ENCODE measurements around the gene RELT.
"Not testable (repeated sequence)": the region's sequence is repeated elsewhere in the genome, so short reads cannot be mapped to it uniquely, and the experiment has no call there.

Gene RELT

GRCh38 chr11:73404506-73405145 is 28.4 kb downstream of the RELT start:
- DNase-seq = no peak

DNA sequence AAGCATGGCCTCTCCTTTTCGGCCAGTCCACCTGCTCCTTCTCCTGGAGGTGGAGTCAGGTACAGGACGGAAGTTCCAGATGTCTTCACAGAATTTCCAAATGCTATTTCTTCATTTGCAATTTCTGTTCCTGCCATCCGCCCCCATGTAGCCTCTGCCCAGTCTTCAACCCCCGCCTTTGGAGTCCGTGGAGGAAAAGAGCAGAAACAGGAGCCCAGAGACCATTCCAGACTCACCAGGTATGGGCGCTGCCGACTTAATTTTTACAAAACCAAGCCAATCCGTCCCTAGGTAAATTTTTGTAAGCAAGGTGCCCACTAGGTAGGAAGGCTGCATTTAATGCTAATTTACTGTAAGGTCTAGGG is 28.9 kb downstream of the RELT start:
- no peak for DNase-seq

DNA sequence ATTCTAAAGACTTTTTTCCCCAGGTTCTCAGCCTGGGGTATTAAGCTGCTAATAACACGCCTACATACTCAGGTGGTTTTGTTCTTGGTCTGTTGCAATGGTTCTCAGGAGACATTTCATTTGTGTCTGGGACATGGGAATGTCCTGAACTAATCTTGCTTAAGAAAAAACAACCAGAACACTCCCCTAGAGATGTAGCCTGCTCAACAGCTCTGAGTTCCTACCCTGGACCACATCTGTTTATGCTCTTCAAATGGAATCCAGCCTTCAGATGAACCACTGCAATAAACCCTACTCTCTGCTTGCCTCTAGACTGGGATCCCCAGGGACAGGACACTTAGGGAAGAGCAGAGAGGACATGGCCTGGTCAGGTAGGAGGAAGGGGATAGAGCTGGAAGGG is 29.9 kb downstream of the RELT start:
- no peak for DNase-seq

DNA sequence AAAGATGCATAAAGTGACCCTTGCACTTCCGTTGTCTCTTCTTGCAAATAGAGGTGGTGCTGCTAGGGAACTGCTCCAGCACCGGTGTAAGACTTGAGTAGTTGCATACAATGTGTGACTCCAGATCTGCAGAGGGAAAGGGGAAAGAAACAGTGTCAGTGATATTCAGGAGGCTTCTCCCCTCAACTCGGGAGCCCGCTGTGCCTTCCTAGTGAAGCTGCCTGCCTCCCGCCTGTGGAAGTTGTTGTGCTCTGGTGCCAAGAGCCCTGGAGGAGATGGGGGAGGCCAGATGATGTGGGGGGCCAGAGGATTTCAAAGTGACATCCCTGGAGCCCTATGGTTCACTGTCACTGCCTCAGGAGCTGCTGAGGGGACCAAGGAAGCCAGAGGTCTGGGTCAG is 30.4 kb downstream of the RELT start:
- no peak for DNase-seq

GRCh38 chr11:73409431-73409830 is 33.2 kb downstream of the RELT start:
- no peak for DNase-seq

GRCh38 chr11:73410627-73411026 is 34.4 kb downstream of the RELT start:
- DNase-seq = no peak

GRCh38 chr11:73411031-73411430 is 34.8 kb downstream of the RELT start:
- no peak for DNase-seq

DNA sequence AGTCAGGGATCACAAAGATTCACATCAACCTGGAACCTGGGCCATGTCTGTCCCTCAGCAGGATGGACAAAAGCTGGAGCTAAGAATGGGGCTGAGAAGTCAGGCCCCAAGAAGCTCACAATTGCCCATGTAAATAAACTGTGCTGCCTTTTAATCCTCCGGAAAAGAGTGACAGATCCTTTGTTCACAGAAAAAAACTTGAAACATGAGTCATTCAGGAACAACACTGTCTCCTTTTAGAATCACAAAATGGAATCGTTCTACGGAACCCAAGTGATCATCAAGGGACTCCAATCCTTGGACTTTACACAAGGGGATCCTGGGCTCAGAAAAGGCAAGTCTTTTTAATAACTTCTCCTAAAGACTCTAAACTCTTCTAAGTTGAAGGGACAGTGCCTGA is 36.1 kb downstream of the RELT start:
- no peak for DNase-seq

- no peak for DNase-seq
Measured at GRCh38 chr11:73413256-73413655, 37.1 kb downstream of the RELT start.

DNA sequence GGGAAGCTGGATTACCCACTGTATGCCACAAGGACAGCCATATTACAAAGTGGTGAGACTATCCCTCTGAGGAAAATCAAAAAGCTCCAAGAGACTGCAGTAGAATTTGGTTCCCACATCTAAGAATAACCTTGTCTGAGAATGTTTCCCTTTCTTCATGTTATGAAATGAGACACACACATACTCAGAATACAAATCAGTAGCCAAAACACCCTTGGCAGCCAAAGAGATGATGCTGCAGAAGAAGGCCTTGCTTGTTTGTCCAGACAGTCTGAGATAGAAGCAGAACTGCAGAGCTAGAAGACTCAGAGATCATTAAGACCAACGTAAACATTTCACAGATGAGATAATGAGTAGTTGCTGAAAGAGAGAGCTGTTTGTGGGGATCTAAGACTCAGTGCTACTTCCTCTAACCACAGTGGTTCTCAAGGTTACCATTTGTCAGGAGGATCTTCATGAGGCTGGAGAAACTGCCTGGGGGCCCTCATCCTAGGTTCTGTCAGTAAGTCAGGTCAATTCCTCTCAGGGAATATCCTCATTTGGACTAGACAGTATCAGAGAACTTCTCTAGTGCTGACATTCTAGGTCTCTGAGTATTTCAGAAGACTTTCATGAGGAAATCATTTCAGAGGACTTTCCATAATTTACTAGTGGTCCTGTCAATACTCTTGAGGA is 38.9 kb downstream of the RELT start:
- no peak for DNase-seq

- no peak for DNase-seq
Measured at GRCh38 chr11:73415854-73416615, 39.8 kb downstream of the RELT start.

DNA sequence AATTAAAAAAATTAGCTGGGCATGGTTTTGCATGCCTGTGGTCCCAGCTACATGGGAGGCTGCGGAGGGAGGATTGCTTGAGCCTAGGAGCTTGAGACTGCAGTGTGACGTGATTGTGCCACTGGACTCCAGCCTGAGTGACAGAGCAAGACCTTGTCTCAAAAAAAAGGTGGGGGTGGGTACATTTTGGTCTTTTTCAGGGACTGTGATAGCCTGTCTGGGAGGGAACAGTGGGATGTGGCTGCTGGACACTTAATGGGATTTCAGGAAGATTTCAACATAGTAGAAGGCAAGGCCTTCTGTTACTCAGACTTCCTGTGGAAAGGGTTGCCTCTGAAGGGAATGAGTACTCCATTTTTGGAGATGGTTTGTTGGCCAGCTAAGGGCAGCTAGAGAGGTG is 40.6 kb downstream of the RELT start:
- DNase-seq = no peak

DNA sequence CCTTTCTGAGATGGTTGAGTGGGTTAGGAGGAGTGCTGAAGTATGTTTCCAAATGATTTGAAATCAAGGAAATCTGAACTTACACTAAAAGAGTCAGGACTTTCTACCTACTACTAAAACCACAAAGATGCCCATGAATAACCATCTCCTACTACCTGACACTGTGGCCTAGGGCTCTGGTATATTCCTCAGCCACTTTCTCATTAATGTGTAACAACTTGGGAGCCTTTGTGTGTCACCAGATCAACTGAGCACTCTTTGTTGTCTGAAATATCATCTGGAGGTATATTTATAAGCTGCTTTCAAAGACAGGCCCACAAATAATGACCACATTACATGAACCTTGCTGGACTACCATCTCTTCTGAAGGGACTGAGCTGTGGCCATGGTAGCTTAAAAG is 43.9 kb downstream of the RELT start:
- no peak for DNase-seq

- DNase-seq = no peak
Measured at GRCh38 chr11:73422886-73423285, 46.7 kb downstream of the RELT start.

DNA sequence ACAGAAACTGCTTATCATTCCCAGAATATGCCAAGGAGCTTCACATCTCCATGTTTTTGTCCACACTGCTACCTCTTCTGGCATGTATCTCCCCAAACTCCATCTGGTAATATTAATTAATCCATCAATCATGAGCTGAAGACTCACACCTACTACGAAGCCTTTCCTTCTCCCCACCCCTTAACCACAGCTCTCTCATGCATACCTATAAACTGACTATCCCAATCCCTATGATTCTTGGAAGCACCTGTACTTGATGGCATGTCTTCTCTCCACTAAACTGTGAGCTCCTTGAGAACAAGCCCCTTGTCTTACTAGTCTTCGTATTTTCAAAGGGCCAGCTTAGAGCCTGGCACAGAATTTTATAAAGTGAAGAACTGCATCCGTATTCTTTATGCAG is 47.3 kb downstream of the RELT start:
- no peak for DNase-seq

GRCh38 chr11:73425108-73425507 is 48.9 kb downstream of the RELT start:
- DNase-seq = no peak

DNA sequence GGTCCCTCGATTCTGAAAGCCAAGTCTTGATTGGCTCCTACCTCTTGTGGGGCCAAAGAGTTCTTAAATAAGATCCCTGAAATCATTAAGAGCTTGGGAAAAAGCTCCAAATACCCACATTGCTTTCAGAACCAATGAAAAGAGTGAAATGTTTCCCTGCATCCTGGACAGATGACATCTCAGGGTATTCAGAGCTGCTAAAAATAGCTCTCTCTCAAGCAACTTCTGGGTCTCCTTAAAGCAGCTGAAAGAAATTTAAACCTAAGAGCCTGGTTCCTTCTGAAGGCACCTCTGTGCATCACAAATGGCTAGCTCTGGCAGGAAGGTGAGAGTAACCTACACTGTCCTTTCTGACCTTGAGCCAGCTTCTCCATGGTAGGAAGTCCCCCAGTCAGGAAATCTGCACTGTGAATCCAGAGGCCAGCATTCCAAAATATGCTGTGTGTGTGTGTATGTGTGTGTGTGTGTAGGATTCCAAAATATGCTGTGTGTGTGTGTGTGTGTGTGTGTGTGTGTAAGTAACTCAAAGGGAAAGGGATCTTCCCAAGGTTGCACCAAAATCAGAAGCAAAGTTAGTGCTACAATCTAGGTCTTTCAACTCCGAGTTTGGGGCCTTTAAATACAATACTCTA is 50.1 kb downstream of the RELT start:
- DNase-seq = no peak

DNA sequence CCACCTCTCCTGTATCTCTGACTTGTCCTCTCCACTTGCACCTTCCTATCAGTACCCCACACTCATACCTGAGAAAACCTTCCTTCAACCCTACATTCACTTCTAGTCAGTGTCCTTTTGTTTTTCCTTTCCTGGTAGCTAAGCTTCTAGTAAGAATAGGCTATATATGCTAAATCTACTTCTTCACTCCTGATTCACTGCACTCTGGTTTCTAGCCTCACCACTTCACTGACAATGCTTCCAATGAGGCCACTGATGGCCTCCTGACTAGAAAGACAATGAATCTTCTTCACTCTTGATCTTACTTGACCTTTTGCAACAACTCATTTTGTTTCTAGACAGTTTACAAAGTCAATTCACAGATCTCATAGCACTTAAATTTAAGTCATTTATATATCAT is 52.0 kb downstream of the RELT start:
- DNase-seq = no peak

GRCh38 chr11:73428699-73429098 is 52.5 kb downstream of the RELT start:
- DNase-seq = no peak

GRCh38 chr11:73429121-73429750 is 53.0 kb downstream of the RELT start:
- no peak for DNase-seq

DNA sequence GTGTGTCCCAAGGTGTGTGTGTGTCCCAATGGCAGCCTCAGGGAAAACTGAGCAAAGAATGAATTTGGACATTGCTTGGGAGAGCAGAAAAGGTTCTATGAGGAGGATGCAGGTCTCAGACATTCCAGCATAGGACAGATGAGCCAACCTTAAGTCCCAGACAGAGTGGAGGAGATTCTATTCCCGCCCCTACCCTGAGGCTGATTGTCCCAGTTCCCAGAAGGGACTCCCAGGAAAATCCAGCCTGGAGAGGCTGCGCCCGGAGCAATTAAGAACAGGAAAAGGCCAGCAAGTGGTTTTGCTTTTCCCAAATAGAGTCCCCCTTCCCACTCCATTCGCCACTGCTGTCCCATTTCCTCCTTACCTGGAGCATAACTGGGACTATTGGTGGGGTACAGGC is 54.1 kb downstream of the RELT start:
- no peak for DNase-seq

DNA sequence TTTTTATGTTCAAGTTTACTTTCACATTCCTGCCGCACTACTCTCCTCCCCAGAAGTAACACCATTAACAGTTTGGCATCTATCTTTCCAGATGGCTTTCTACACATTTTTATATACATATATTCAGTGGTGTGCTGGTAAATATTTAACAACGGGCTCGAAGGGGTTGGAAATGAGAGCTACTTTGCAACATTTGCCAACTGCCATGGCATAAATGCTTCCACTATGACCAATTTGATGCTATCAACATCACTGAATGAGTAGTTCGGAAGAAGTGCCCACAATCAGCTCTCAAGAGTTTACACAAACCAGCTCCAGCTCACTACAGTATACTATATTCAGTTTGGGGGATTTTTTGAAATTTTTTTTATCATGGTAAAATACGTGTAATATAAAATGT is 55.2 kb downstream of the RELT start:
- no peak for DNase-seq

DNA sequence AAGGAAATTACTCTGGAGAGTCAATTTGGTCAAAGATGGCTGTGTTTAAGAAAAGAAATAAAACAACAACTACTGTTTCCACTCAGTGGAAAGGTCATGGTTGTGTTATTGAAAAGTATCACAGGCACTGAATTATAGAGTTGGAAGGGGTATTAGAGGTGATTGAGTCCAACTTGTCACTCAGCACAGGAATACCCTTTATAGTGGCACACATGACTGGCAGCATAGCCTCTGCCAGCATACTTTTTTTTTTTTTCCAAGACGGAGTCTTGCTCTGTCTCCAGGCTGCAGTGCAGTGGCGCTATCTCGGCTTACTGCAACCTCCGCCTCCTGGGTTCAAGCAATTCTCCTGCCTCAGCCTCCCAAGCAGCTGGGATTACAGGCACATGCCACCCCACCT is 60.7 kb downstream of the RELT start:
- not testable (repeated sequence) for DNase-seq
